GM19468 (cell line): ENCODE measurements around the gene TNS1.

Experiments used
- ATAC-seq: cut with Tn5 transposase; IDR thresholded peaks from one replicate; pipeline ENCODE4 v1.9.1; 2021; ENCODE audit warnings: mild to moderate bottlenecking, moderate library complexity, moderate number of reproducible peaks; ENCODE audit not compliant: unreplicated experiment; ENCODE audit errors: extremely low read depth

TNS1 gene

GRCh38 chr2:217845301-217845700 lies 157.5 kb downstream of the TNS1 start:
- no peak for ATAC-seq

GRCh38 chr2:217844696-217845095 lies 158.1 kb downstream of the TNS1 start:
- ATAC-seq: no peak

GRCh38 chr2:217843324-217843723 lies 159.5 kb downstream of the TNS1 start:
- no peak for ATAC-seq

DNA sequence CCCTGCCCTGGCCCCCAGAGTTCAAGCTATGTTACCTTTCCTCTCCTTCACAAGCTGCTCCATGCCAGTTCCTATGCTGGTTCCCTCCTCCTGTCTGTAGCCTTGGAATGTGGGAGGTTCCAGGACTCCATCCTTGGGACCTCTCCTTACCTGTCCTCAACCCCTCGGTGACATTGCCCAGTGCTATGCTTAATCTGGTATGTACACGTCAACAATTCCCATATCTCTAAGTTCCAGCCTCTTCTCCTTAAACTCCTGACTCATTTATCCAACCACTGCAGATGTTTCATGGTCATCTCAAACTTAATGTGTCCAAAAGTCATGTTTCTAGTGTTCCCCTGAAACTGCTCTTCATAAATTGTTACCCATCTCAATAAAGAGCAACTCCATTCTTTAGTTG lies 160.8 kb downstream of the TNS1 start:
- ATAC-seq: no peak

DNA sequence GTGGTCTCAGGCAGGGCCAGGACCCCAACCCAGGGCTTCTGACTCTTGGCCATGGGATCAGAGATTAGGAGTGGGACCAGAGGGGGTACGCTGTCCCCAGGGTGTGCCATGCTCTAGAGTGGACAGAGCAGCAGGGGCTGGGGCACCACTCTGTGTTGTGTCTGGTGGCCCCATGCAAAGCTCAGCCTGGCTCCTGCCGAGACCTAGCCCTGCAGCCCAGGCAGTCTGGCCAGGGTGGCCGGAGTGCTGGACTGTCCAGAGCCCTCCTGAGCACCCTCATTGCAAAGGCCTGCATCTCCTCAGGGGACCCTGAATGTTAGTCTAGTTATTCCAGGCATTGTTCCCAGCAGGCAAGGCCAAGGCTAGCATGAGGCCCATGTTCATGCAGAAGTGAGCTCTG lies 162.3 kb downstream of the TNS1 start:
- ATAC-seq: no peak

DNA sequence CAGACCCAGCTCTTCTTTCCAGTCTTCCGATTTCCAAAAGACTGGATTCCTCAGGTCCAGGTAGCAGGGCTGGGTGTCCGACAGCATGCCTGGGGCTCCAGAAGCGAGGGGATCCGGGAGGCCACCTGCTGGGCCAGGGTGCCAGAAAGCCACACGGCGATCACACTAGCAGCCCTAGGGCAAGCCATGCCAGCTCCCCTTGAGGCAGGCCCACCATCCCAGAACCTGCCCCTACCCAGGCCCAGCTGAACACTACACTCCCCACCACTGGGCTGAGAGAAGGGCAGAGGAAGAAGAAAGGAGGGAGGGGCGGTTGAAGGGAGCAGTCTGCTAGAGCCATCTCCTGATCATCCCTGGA lies 163.1 kb downstream of the TNS1 start:
- no peak for ATAC-seq

GRCh38 chr2:217839073-217839749 lies 163.6 kb downstream of the TNS1 start:
- no peak for ATAC-seq

DNA sequence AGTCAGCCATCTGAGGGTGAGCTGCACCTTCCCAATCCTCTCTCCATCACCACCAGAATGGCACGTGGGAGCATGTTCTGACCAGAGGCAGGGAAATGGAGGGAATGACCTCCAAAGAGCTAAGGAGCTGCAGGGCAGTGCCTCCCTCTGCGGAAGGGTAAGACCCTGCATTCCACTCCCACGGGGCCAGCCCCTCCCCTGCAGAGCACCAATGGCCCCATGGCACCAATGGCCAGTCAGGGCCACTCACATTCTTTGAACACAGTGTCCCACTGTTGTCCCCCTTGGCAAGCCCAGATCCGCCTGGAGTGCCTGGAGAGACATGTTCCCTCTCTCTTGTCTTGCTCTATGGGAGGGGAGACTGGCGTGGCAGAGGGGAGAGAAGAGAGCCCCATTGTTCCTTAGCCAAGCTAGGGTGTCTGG lies 164.4 kb downstream of the TNS1 start:
- no peak for ATAC-seq

DNA sequence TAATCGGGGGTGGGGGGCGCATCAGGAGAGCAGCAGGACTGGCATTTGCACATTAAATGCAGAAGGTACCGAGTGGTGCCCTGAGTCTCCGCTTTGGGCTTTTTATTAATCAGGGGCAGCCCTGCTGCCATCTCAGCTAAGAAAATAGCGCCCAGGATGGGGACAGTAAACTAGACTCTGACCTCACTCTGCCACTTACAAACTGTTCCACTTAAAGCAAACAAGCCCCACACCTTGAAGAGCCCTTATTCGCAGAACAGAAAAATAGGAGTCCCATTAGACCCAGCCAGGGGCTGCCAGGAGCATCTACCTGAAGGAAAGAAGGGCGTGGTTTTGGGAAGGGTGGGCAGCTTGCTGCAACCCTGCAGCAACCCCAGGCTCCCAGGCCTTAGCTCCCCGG lies 165.3 kb downstream of the TNS1 start:
- ATAC-seq: no peak

DNA sequence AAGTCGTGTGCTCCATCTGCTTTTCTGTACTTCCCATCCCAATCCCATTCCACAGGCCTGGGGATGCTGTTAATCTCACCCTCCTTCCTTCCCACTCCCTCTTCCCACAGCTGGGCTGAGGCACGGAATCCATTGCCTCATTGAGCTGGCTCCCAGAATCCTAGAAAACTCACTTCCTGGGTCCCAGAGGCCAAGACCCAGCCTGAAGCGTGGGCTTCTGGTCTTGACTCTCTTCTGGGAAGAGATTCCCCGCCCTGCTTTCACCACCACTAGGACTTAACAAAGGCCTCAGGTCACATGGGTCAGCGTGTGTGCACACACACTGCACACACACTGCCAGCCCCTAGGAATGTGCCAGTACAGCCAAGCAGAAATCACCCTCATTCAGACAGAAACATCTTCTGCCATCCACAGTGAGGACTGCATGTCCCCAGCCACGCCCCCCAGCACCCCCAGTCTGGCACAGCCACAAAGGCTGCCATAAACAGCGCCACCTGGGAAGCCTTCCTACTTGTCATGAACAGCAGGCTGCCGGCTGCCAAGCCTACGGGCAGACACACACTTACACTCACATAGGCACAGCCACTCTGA lies 165.8 kb downstream of the TNS1 start:
- no peak for ATAC-seq

DNA sequence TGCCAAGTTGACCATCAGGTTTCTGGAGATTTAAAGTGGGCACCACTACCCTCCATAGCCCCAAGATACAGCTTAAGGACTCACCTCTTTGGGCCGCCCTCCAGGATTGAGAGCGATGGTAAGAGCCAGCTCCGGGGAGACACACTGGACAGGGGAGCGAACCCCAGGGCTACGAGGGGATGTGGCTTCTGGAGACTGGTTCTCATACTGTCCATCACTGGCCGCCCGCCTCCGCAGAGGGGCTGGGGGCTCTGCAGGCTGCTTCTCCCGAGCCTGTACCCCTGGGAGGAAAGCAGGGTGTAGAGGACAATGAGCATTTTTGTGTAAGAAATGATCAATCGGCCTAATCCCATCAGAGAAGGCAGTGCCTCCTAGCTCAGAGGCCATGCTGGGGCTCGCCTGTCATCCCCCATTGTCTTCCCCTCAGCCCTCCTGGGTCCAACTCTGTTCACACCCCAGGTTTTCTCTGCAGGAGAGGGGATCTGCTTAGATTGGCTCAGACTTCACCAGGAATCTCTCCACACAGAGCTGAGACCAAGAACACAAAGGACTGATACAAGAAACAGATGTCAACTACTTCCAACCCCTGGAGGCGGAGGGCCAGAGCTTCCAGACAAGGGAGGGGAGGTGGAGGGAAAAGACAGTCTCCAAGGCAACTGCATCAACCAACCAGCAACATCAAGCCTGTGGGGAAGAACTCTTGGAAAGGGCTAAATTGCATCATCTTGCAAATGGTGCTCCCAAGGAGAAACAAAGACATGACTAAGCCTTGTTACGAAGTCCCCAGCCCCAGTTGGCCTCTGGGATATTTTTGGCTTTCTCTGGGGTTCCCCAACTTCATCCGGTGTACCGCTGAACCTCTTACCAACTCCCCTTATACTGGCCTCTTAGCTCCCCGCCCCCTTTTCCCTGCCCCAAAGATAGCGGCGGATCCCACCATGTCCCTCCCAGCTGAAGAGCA lies 166.6 kb downstream of the TNS1 start:
- ATAC-seq: no peak

DNA sequence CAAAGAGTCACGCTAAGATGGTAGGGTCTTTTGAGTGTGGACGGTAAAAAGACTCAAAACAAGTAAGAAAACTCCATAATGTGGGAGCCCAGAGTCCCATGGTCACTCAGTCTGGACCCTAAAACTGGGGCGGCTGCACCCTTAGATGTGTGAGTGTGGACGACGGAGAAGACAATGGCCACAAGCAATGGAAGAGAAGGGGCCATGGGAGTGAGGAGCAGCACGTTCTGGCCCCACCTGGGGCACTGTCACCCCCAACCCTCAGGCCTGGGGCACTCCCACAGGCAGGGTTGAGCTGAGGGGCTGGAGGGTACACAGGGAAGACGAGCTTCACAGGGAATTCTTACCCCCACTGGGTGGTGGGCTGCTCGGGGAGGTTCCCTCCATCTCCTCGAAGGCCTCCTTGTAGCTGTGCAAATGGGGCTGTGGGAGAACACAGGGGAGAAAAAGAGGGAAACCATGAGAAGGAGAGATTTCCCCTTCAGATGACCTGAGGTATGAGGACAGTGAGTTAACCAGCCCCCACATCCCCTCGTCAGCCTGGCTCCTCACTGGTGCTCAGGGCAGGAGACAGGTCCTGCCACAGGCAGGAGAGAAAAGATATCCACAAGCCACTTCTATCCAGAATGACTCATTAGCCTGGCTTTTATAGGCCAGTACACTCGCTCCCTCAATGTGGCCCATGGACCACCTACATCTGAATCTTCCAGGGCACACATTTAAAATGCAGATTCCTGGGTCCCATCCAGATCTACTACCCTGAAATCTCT lies 167.9 kb downstream of the TNS1 start:
- ATAC-seq: no peak

DNA sequence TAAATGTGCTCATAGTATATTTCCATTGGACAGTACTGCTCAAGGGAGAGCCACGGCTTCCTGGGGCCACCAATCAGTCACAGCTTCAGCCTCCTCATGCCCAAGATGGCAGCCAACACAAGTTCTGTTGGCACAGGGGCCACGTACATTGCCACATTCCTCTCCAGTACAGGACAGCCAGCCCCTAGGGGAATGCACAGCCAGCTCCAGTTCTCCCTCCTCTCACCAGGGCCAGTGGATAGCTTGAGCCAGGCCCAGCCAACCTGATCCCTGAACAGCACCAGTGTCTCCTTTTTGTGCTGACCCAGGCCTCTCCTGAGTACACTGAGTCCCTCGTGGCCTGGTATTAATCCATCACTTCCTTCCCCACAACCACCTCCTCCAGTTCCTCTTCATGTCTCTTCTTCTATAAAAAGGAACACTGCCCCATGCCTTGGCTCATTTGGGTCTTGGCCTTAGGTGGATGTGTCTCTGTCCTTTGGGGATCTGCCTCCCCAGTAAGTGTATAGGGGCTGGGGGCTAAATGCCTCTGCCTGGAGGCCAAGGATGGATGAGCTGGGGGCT lies 168.7 kb downstream of the TNS1 start:
- no peak for ATAC-seq

- no peak for ATAC-seq
These were observed 169.4 kb downstream of the TNS1 start for GRCh38 chr2:217833439-217833838.

GRCh38 chr2:217832987-217833386 lies 169.8 kb downstream of the TNS1 start:
- ATAC-seq: no peak

DNA sequence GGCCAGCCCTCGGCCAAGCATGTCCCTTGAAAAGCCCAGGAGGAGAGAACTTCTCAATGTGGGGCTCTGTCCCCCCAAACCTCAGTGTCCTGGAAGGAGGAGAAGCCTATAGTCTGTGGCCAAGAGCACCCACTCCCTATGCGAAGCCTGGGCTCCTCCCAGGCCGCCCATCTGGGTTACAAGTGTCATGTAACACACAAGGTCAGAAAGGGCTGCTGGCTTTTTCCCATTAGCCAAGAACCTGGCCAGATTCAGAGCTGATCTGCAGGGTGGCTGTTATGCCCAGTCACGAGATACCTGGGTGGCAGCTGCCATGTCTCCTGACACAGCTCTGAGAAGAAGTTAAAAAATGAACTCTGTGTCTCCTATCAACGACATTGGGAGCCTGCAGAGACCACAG lies 170.7 kb downstream of the TNS1 start:
- ATAC-seq: no peak

- ATAC-seq: no peak
These were observed 171.5 kb downstream of the TNS1 start for GRCh38 chr2:217831306-217831705.

- no peak for ATAC-seq
These were observed 172.0 kb downstream of the TNS1 start for GRCh38 chr2:217830807-217831206.

DNA sequence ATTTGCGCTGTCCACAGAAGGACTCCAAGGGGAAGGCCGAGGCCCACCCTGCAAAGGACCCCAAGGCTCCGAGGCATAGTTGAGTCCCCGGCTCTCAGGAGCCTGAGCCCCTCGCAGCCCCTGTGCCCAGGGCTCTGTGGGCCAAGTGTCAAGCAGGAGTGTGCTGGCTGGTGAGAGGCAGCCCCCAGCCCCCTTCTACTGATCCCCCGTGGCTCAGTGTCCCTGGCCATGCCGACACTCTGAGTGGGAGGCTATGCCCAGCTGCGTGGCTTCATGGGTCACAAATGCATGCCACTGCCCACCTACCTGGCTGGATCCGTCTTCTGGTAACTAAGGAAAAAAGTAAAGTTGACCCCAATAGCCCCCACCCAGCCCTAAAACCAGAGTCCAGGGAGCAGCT lies 172.7 kb downstream of the TNS1 start:
- ATAC-seq: no peak

DNA sequence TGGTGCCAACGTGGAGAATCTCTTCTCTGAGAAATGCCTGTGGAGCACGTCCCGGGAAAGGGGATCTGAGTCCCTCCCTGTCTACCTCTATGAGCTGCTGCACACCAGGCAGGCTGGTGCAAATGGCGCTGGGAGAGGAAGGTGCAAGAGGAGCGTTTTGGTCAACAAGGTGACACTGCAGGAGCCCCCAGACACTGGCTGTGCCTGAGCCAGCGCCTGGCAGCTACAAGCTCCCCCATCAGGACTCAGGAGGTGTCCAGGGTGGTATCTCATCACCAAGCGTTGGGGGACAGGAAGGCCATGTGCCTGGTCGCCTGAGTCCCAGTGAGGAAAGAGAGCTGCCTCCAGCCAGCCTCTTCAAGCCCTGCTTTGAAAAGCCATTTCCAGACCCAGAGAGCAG lies 173.4 kb downstream of the TNS1 start:
- ATAC-seq: no peak
